SH-SY5Y (cell line): Measurements from ENCODE around the gene RECK.

Experiments
- GATA2 ChIP-seq: IDR thresholded peaks from 2 replicates; pipeline ENCODE4 v1.6.1; 2011; ENCODE audit warnings: mild to moderate bottlenecking, low read depth, low read length
- GATA3 ChIP-seq: IDR thresholded peaks from 2 replicates; pipeline ENCODE4 v1.6.1; 2011; ENCODE audit warnings: low read depth, mild to moderate bottlenecking, low read length, moderate library complexity

The RECK gene

DNA sequence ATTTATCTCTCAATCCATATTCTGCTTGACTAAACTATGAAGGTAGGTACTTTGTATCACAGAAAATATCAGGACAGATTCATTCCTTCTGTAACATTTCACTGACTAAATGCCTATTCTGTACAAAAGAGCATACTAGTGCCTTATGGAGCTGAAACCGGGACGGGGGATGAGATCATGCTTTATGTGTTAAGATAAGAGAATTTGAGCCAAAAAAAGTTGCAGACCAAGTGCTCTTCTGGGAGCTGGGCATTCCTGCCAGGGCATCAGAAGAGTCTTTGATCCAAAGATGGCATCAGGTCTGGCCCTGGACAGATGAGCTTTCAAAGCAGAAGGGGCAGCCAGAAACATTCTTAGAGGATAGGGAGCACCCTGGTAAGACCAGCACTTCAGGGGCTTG is 72.4 kb downstream of the RECK start:
- TF ChIP-seq GATA2 (no peak), GATA3 (no peak)

- no peak for TF ChIP-seq GATA2
- TF ChIP-seq GATA3 = no peak
These were observed 73.7 kb downstream of the RECK start for GRCh38 chr9:36110434-36110833.

DNA sequence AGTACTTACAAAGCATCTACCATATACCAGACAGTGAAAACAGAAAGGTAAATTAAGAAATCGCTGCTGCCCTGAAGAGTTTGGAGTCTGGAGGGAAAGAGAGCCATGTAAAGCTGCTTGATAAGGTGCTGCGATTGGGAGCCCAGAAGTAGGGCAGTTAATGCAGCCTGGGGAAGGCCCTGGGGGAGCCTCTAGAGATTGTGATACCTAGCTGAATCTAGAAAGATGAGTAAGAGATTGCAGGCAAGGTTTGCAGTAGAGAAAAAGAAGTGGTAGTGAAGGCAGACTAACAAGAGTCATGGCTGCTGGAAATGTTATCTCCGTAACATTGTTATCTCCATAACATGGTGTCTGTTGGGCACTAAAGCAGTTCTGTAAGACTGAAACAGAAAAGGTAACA is 75.8 kb downstream of the RECK start:
- TF ChIP-seq GATA3 (no peak), GATA2 (no peak)

DNA sequence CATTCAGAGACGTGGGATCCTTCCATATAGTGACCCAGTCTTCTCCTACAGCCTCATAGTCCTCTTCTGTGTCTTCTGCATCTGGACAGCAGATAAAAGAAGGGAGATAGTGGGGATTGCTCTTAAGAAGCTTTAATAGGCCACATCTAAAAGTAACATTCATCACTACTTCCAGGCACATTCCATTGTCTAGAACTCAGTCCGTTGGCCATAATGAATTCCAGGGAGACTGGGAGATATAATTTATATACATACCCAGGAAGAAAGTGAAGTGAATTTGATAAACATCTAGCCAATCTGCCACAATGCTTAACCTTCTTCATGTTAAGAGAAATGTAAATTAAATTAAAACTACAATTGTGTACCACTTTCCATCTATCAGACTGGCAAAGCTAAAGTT is 77.3 kb downstream of the RECK start:
- TF ChIP-seq GATA2 (no peak), GATA3 (no peak)

GRCh38 chr9:36116593-36116992 is 79.9 kb downstream of the RECK start:
- TF ChIP-seq GATA3 = no peak
- no peak for TF ChIP-seq GATA2

DNA sequence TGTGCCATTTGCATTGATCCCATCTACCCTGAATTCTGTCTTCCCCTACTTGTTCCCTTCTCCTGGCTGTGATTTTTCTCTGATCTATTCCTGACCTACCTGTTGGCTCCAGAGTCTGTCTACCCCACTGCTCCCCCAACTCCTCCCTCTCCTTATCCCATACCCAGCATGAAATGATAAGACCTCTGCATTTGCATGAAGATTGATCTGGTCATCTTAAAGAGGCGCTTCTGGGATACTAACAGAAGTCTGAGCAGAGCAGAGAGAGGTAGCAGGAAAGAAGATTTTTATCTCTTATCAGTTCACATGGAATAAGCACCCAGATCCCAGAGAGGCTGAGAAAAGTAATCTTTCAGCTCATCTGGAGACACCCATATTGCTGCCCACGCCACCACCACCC is 81.5 kb downstream of the RECK start:
- peak; percentile 34; the same call in 1 of the 2 replicates for TF ChIP-seq GATA2
- TF ChIP-seq GATA3 = no peak

GRCh38 chr9:36118706-36119105 is 82.0 kb downstream of the RECK start:
- TF ChIP-seq GATA3 (no peak), GATA2 (no peak)

- TF ChIP-seq GATA2 (no peak), GATA3 (no peak)
These were observed 82.8 kb downstream of the RECK start for GRCh38 chr9:36119476-36119875.

DNA sequence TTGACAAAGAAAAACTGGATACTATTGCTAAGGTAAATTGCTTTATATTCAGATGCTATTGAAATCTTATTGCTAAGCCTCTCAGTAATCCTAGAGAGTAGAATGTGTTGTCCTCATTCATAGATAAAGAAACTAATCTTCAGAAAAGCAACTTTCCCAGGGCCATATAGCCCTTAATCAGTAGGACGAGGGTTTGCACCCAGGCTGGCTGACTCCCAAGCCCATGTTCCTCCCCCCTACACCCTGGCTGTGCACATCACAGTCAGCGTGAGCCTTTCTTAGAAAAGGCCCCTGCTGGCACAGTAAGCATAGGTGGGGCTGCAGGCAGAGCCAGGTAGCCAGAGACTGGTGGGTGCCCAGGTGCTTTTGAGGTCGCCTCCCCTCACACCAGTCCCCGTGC is 84.0 kb downstream of the RECK start:
- TF ChIP-seq GATA2 (no peak), GATA3 (no peak)

GRCh38 chr9:36121971-36122370 is 85.3 kb downstream of the RECK start:
- TF ChIP-seq GATA3 (no peak), GATA2 (no peak)

- TF ChIP-seq GATA2 = no peak
- no peak for TF ChIP-seq GATA3
These were observed 86.8 kb downstream of the RECK start for GRCh38 chr9:36123515-36123914.

DNA sequence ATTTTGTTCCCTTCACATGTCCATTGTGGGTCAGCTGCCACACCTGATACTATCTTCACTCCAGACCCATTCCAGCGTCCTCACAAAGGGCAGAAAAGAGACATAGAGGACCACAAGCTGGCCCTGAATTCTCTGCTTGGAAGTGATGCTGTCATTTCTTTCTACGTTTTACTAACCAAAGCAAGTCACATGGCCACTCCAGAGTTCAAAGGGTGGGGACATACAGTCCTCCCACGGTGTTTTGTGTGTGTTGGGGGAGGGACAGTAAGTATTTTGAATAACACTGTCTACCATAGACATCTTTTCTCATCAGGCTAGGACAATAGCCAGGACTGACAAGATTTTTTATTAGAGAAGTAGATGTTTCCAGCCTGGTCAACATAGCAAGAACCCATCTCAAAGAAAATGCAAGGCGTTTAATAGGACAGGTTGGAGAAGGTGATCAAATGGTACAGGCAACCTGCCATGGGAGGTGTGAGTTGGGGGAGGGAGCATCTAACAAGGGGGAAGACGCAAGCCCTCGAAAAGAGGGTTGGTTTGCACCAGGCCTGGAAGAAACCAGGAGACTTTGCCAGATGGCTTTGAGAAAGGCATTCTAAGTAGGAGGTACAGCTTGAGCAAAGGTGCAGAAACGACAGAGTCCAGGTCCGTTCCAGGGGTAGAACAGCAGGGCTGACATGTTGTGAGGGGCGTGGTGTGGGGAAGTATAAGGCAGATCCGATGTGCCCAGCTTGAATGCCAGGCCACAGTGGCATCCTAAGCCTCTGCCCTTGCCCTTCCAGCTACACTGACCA is 88.5 kb downstream of the RECK start:
- TF ChIP-seq GATA3 = no peak
- no peak for TF ChIP-seq GATA2

DNA sequence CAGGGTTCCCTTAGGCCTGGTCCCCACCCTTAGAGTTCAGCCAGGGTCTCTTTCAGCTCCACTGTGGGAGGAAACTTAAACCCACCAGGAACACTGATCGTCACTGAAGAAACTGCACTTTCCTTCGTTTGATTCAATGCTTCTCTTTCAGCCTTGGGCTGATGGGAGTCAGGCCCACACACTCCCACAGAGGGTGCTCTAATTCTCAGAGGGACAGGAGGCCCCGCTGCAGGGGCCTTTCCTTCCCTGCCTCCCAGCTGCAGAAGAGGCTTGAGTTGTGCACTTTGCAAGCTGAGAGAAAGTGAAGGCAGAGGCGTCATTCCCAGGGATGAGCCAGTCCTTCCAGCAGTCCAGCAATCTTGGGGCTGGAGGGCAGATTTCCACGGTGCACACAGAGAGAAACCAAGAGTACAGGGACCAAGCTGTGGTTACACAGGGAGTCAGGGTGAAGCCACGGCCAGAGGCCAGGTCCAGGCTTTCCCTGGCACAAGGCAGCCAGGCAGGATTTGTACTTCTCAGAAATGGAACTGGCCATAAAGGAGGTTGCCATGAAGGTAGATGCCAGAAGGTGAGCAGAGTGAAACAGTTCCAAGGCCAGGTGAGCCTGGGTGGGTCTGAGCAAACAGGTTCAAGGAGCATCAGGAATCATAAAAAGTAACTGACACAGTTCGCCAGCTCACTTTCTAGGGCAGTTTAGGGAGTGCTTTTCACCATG is 89.5 kb downstream of the RECK start:
- TF ChIP-seq GATA2 = no peak
- no peak for TF ChIP-seq GATA3

GRCh38 chr9:36127652-36128244 is 91.0 kb downstream of the RECK start:
- TF ChIP-seq GATA3 (no peak), GATA2 (no peak)

- TF ChIP-seq GATA2 (no peak), GATA3 (no peak)
These were observed 91.6 kb downstream of the RECK start for GRCh38 chr9:36128349-36128748.
